SJSA1 (cell line): ENCODE results near the gene SLC10A3. TPM values are rescaled to one million over a fixed set of nuclear protein-coding genes. Genes with fewer than 3 reads are reported as not detected.

Experiments used
- DNase-seq, 2 experiments: peaks; one replicate each; pipeline ENCODE4 v3.0.0-alpha.2; 2015 to 2020; ENCODE audit warnings: low spot score in 2 of 2, low read depth in 1 of 2
- H3K27ac ChIP-seq: fragments of 250-450 bp; sonication (Bioruptor Pico); 2 replicates; pipeline ENCODE4 v1.5.1; 2020; ENCODE audit warnings: mild to moderate bottlenecking, moderate library complexity
- H3K27me3 ChIP-seq: fragments of 250-450 bp; sonication (Bioruptor Pico); replicated peaks from 2 replicates; pipeline ENCODE4 v1.5.1; 2020; ENCODE audit warnings: mild to moderate bottlenecking, moderate library complexity
- H3K36me3 ChIP-seq: fragments of 250-450 bp; sonication (Bioruptor Pico); 2 replicates; pipeline ENCODE4 v1.5.1; 2020; ENCODE audit warnings: mild to moderate bottlenecking
- H3K4me1 ChIP-seq: fragments of 250-450 bp; sonication (Bioruptor Pico); replicated peaks from 2 replicates; pipeline ENCODE4 v1.6.1; 2021; ENCODE audit warnings: mild to moderate bottlenecking
- H3K4me3 ChIP-seq: fragments of 250-450 bp; sonication (Bioruptor Pico); 2 replicates; pipeline ENCODE4 v1.5.1; 2020; ENCODE audit warnings: mild to moderate bottlenecking
- H3K9me3 ChIP-seq: fragments of 250-450 bp; sonication (Bioruptor Pico); replicated peaks from 2 replicates; pipeline ENCODE4 v1.5.1; 2020; ENCODE audit warnings: mild to moderate bottlenecking
- total RNA-seq: library from RNA; depleted of rRNA; stranded (reverse); fragments of >200 nt; shearing (Covaris generic); gene quantifications from 2 replicates; pipeline ENCODE4 v1.2.3, GENCODE V29; 2014

Gene SLC10A3
- total RNA-seq, 1 experiment from 2014 or later, result 19.9 TPM

DNA sequence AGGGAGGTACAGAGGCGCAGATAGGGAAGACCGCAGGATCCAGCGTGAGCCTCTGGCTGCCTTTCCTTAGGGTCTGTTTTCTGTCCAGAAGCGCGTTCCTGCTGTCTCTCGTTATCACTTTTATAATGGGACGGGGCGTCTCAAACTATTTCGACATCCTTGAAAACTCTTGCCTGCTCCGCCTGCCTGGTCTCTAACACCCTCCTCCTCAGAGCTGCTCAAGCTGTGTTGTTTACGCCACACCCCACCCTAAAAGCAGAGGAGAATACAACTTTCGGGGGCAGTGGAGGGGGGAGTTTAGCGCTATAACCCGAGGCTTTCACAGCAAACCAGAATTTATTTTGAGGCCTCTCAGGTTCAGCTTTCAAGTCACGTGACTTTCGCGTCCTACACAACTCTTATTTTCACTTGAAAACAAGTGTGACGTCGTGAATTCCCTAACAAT lies 26.2 kb upstream of the SLC10A3 start:
- no peaks in the 10 kb centered on the region for H3K27me3 ChIP-seq
- H3K36me3 ChIP-seq, result no peaks in the 10 kb centered on the region; the same call in 1 of the 2 replicates
- peak overlapping the region; percentile 81 for H3K27ac ChIP-seq
- H3K4me3 ChIP-seq, result peak overlapping the region; percentile 89
- no peaks in the 10 kb centered on the region for H3K9me3 ChIP-seq
- peak in 1 of 2 experiments; percentile 74 for DNase-seq
- peaks cover 21% of the 10 kb centered on the region for H3K4me1 ChIP-seq

DNA sequence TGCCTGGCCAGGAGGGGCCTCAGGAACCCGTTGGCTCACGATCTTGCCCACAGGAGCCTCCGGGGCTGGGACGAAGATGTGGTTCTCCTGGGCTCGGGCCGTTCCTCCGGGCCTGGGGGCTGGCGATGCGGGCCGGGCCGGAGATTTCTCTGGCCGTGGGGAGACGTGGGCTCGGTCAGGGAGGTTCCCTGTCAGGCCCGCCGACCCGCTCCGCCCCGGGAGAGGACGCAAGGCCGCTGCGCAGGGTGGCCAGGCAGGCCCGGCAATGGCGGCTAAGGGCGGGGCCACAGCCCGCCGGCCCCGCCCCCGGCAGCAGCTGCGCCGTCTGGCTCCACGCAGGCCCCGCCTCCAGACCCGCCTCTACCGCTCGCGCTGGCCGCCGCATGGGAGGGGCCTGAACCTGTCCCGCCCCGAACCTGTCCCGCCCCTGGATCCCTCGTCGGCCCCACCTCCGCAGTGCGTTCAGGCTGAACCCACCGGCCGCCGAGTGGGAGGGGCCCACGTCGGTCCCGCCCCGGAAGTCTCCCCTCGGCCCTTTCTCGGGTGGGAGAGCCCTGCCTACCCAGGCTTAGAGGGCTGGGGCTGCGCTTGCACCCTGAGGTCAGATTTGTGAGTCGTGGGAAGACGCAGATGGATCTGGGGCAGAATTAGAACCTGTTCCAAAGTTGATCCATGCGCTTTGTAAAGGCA lies 25.7 kb upstream of the SLC10A3 start, which contains the start of gene FAM3A:
TSS of gene FAM3A (minus strand) at position 267 of the 690 bp plus-strand sequence. CDS start 460 bp downstream, outside the sequence.
- DNase-seq, result peak; percentile 89 to 94
- Histone ChIP-seq H3K4me1 (peaks cover 21% of the 10 kb centered on the region), H3K36me3 (no peaks in the 10 kb centered on the region; the same call in 1 of the 2 replicates), H3K27ac (peak within 1 kb of the TSS; percentile 81), H3K27me3 (no peaks in the 10 kb centered on the region), H3K4me3 (peak within 1 kb of the TSS; percentile 89), H3K9me3 (no peaks in the 10 kb centered on the region)

DNA sequence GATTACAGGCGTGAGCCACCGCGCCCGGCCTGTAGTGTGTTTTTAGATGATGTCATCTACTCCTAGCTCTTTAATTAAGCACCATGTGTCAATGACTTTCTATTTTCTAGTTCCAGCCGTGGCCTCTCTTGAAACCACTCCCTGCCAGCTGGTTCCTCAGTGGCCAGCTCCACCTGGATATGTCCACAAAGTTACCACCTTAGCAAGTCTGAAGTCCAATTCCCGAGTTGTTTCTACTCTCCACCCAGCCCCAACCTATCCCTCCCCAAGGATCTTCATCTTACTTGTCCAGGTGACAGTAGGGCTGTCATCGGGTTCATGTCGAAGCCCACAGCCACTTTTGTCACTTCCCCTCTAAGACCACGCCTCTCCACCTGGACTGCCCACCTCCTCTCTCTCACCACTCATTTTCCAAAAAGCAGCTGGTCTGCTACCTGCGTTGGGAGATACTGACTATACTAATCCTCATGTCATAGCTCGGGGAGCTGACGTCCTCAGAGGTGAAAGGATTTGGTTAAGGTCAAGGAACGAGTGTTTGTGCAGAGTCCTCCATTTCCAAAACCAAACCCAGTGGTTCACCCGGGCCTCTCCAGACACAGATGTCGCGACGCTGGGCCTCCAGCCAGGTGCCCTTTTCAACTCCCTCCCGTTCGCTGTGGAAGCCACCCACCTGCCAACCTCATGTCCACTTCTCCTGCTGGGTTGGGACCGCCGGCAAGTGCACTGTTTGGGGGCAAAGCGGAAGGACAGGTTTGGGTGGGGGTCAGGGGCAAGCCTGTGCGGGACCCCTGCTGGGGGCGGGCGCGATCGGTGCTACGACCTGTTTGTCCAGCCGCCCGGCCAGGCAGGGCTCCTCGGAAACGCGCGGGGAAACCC lies 24.9 kb upstream of the SLC10A3 start:
- no peak for DNase-seq
- no peaks in the 10 kb centered on the region for H3K9me3 ChIP-seq

DNA sequence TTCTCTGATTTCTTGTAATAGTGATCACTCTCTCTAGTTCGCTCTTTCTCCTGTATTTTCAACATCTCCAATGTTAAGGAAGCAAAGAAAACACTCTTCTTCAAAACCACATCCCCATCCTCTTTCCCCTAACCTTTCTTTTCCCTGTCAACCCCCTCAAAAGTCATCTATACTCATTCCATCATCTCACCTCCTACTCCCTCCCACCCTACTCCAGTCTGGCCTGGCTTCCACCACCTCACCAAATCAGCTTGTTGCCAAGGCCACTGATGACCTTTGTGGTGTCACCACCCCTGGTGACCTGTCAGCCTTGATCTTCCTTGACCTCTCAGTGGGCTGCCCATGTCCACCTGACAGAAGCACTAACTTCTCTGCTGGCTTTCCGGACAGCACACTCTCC lies 23.3 kb upstream of the SLC10A3 start:
- H3K27me3 ChIP-seq, result no peaks in the 10 kb centered on the region

More for the DNA sequence above, 24.9 kb upstream of the SLC10A3 start:
- no peaks in the 10 kb centered on the region for H3K27me3 ChIP-seq
- peak overlapping the region; percentile 89 for H3K4me3 ChIP-seq
- peak overlapping the region; percentile 74 for H3K27ac ChIP-seq
- H3K36me3 ChIP-seq, result no peaks in the 10 kb centered on the region; the same call in 1 of the 2 replicates
- H3K4me1 ChIP-seq, result peaks cover 21% of the 10 kb centered on the region

DNA sequence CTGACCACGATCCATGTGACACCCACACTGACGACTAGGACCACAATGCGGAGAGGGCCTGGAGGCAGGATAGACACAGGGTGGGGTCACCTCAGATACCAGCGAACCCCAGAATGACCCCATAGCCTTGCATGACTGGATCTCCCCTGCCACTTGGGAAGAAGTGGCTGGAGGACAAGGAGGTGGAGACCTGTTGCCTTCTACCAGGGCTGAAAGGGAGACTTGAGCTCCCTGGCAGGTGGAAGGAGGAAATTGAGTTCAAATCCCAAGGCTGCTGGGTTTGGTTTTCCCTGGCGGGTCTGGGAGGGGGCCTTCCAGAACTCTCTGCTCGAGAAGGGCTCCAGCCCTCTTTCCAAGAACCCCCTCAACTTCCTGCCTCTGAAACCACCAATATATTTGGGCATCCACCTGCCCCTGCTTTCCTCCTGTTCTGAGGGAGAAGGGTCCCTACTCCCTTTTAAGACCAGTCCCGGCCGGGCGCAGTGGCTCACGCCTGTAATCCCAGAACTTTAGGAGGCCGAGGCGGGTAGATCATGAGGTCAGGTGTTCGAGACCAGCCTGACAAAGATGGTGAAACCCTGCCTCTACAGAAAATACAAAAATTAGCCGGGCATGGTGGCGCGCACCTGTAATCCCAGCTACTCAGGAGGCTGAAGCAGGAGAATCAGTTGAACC lies 22.6 kb upstream of the SLC10A3 start:
- H3K4me1 ChIP-seq, result peaks cover 17% of the 10 kb centered on the region
- no peak overlapping the region for H3K27ac ChIP-seq
- no peak overlapping the region for H3K4me3 ChIP-seq
- no peaks in the 10 kb centered on the region for H3K27me3 ChIP-seq
- no peaks in the 10 kb centered on the region for H3K9me3 ChIP-seq
- no peak for DNase-seq
- H3K36me3 ChIP-seq, result no peaks in the 10 kb centered on the region; the same call in 1 of the 2 replicates

More for the DNA sequence above, 23.3 kb upstream of the SLC10A3 start:
- no peak for DNase-seq
- Histone ChIP-seq H3K4me3 (no peak overlapping the region), H3K4me1 (peaks cover 21% of the 10 kb centered on the region), H3K9me3 (no peaks in the 10 kb centered on the region), H3K36me3 (no peaks in the 10 kb centered on the region; the same call in 1 of the 2 replicates), H3K27ac (no peak overlapping the region)

DNA sequence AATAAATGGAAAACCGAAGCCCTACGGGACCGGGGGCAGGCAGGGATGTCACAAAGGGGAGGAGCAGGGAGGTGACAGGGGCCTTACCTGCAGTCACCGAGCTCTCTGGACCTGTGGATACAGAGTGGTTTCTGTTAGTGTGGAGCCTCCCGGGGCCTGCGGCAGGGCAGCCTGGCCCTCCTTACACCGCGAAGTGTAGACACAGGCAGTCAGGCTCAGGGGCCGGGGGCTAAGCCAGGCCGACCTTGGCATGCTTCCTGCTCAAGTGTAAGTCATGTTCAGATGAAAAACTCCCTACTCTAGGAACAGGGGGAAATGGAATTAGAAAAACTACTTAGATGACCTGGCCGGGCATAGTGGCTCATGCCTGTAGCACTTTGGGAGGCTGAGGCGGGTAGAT lies 21.3 kb upstream of the SLC10A3 start:
- Histone ChIP-seq H3K4me1 (peaks cover 5% of the 10 kb centered on the region), H3K36me3 (no peaks in the 10 kb centered on the region; the same call in 1 of the 2 replicates), H3K27me3 (no peaks in the 10 kb centered on the region), H3K27ac (no peak overlapping the region), H3K4me3 (no peak overlapping the region), H3K9me3 (no peaks in the 10 kb centered on the region)
- DNase-seq, result no peak

DNA sequence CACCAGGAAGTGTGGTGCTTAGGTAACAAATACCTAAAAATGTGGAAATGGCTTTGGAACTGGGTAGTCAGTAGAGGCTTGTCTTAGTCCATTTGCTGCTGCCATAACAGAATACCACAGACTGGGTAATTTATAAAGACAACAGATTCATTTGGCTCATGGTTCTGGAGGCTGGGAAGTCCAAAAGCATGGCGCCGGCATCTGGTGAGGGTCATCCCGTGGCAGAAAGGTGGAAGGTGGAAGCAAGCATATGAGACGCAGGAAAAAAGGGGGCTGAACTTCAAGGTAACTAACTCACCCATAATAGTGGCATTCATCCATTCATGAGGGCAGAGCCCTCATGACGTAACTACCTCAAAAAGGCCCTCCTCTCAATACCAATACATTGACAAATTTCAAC lies 19.0 kb upstream of the SLC10A3 start:
- no peaks in the 10 kb centered on the region for H3K4me1 ChIP-seq
- H3K36me3 ChIP-seq, result no peaks in the 10 kb centered on the region
- no peak overlapping the region for H3K4me3 ChIP-seq
- no peak overlapping the region for H3K27ac ChIP-seq
- H3K27me3 ChIP-seq, result no peaks in the 10 kb centered on the region
- H3K9me3 ChIP-seq, result no peaks in the 10 kb centered on the region
- no peak for DNase-seq

DNA sequence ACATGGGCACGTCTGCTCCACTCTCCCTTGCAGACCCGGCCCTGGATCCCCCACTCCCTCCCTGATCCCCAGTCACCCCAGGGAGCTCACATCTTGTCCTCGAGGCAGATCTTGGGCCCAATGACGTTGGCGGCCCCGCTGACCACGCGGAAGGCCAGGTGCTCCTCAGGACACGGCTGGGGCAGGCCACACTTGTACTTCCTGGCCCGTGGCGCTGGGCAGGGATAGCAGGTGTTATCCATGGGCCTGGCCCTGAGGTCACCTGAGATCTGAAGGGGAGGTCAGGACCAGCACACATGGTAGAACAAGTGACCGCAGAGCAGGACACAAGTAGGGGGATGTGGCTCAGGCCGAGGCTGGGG lies 17.9 kb upstream of the SLC10A3 start:
- Histone ChIP-seq H3K36me3 (no peaks in the 10 kb centered on the region), H3K9me3 (no peaks in the 10 kb centered on the region), H3K4me3 (no peak overlapping the region), H3K4me1 (no peaks in the 10 kb centered on the region), H3K27me3 (no peaks in the 10 kb centered on the region), H3K27ac (no peak overlapping the region)
- no peak for DNase-seq

DNA sequence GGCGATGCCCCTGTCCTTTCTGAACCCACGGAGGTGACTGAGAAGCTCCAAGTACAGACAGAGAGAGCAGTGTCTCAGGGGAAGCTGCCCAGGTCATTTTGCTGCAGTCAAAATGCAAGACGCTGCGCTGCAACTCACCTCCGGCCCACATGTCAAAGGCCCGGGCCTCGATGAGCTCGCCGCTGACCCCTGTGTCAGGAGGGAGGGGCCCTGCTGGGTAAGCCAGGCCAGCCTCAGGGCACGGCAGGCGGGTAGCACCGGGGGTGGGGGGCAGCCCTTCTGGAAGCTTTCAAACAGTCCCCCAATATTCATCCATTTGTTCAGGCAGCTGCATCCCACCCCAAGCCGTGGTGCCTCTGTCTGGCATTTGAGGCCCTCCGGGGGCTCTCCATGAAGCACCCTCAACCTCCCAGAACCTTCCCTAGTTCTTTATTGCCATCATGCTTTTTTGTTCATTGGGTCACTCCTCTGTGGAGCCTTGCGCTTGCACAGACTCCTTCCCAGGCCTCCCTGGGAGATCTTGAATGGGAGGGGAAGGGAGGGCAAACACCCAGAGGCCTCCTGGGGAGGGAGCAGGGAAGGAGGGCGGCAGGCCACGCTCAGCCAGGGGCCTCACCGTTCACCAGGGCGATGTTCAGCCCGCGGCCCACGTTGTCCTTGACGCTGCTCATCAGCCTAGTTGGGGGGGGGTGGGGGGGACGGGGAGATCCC lies 17.4 kb upstream of the SLC10A3 start:
- Histone ChIP-seq H3K27ac (no peak overlapping the region), H3K27me3 (no peaks in the 10 kb centered on the region), H3K4me1 (no peaks in the 10 kb centered on the region), H3K9me3 (no peaks in the 10 kb centered on the region), H3K4me3 (no peak overlapping the region), H3K36me3 (no peaks in the 10 kb centered on the region)
- no peak for DNase-seq

DNA sequence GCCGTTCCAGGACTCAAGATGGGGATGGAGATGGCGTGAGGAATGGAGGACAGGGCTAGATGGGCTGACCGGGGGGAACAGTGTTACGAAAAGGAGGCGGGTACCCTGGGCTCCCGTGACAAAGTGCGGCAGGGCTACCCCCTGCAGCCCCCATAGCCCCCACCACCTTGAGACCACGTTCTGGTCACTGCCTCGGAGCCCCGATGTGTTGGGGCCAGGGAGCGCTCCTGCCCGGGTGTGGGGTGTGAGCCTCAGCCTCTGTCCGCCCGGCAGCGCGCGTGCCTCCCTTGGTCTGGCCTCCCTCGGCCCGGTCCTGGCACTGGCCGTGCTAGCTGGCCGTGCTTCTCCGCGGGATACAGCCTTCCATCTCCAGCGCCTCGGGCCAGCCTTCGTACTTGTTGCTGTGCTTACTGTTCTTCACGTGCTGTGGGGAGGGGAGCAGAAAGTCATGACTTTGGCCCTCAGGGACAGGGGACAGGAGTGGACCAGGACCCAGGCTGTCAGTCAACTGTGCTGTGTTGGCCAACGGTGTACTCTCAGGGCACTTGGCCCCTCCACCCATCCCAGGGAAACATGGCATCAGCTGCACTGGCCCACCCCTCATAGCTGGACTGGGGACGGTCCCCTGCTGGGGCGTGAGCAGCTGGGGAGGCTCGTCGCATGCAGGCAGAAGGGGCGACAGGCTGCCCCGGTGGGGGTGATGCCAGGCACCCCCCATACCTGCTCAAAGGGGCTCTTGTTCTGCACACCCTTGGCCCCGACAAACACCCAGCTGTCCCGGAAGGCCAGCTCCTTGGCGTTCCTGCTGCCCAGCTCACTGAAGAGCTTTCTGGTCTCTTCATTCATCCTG lies 16.3 kb upstream of the SLC10A3 start:
- Histone ChIP-seq H3K27ac (no peak overlapping the region), H3K27me3 (no peaks in the 10 kb centered on the region)

DNA sequence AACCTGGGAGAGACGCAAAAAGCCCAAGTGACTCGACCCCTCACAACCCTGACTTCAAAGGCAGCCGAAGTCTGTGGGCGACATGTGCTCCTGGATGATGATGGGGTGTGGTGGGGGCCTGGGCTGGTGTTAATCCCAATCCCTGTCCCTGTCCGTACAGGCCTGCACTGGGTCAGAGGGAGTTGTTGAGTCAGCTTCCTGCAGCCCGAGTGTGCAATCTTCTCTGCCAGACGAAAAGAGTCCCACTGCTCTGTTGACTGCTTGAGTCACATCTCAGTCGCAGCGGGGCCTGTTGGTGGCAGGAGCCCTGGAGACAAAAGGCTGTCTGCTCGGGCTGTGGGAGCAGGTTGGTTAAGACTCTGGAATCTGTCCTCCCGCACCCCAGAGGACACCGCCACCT lies 15.3 kb upstream of the SLC10A3 start:
- no peaks in the 10 kb centered on the region for H3K27me3 ChIP-seq
- no peaks in the 10 kb centered on the region for H3K36me3 ChIP-seq
- H3K4me3 ChIP-seq, result no peak overlapping the region
- no peak overlapping the region for H3K27ac ChIP-seq
- no peaks in the 10 kb centered on the region for H3K9me3 ChIP-seq
- DNase-seq, result no peak
- H3K4me1 ChIP-seq, result no peaks in the 10 kb centered on the region

More for the DNA sequence above, 16.3 kb upstream of the SLC10A3 start:
- Histone ChIP-seq H3K9me3 (no peaks in the 10 kb centered on the region), H3K36me3 (no peaks in the 10 kb centered on the region), H3K4me3 (no peak overlapping the region), H3K4me1 (no peaks in the 10 kb centered on the region)
- no peak for DNase-seq

DNA sequence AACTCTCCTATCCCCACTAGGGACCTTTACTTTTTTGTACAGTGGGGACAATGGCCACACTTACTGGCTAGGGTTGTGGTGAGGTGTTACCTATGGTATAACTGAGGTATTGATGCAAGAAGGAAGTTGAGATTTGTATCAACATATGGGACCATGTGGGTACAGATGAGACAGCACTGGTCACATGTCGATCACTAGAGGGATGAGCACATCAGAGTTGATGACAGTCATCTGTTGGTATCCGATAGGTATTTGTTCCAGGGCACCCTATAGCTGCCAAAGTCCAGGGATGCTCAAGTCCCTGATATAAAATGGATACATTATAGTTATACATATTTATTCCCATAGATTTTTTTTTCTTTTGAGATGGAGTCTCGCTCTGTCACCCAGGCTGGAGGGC lies 12.6 kb upstream of the SLC10A3 start:
- Histone ChIP-seq H3K27me3 (no peaks in the 10 kb centered on the region), H3K4me3 (no peak overlapping the region), H3K36me3 (no peaks in the 10 kb centered on the region), H3K4me1 (no peaks in the 10 kb centered on the region), H3K27ac (no peak overlapping the region), H3K9me3 (no peaks in the 10 kb centered on the region)
- no peak for DNase-seq
